HG02571 (cell line): ENCODE results near the gene STIMATE.

Source experiments
- ATAC-seq: cut with Tn5 transposase; IDR thresholded peaks from one replicate; pipeline ENCODE4 v1.9.1; 2021; ENCODE audit warnings: mild to moderate bottlenecking, moderate library complexity; ENCODE audit not compliant: unreplicated experiment

Gene STIMATE

DNA sequence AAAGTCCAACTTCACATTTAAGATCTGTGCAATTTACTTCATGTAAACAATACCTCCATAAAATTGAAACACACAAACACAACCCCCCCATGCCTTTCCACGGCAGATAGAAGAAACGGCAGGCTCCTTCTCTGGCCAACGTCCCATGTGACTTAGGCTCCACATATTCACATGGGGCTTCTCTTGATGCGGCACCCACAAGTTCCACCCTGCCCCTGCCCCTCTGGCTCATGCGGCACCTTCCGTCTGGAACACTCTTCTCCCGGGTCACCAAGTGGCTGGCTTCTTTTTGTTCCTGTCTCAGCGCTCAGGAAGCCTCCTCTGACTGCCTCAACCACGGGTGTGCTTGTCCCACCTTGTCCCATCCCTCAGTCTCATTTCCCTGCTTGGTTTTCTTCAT lies 25.6 kb downstream of the STIMATE start:
- ATAC-seq, result no peak

DNA sequence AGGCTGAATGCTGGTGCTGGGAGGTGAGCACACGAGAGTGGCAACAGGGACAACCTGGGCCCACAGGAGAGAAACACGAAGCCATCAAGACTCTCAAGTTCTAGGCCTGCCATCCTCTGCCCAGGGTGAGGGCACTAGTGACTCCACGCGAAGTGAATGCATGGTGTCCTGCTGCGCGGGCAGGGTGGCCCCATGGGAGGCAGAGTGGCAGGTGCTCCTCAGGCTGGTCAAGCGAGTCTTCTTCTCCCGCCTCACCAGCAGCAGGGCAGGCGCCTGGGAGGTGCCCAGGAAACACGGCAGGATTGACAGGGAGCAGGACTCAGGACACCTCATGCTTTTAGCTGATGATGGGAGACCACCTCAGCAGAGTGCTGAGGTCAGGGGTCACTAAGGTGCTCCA lies 26.9 kb downstream of the STIMATE start:
- ATAC-seq, result no peak

- no peak for ATAC-seq
Measured at GRCh38 chr3:52866427-52866826, 30.9 kb downstream of the STIMATE start.

- ATAC-seq, result no peak
Measured at GRCh38 chr3:52865994-52866393, 31.4 kb downstream of the STIMATE start.

DNA sequence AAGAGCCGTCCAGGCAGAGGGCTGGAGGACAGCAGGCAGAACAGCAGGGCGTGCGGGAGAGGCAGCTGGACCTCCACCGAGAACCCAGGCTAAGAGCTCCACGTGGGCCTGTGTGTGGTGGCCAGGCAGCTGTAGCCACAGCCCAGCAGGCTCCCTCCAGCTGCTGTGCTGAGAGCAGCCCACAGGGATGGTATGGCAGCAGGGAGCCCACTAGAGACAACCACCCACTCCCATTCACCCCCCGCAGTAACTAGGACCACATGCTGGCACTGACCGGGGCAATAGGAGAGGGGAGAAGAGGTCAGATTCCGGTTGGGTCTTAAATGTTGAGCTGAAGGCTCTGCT lies 37.0 kb downstream of the STIMATE start:
- no peak for ATAC-seq

DNA sequence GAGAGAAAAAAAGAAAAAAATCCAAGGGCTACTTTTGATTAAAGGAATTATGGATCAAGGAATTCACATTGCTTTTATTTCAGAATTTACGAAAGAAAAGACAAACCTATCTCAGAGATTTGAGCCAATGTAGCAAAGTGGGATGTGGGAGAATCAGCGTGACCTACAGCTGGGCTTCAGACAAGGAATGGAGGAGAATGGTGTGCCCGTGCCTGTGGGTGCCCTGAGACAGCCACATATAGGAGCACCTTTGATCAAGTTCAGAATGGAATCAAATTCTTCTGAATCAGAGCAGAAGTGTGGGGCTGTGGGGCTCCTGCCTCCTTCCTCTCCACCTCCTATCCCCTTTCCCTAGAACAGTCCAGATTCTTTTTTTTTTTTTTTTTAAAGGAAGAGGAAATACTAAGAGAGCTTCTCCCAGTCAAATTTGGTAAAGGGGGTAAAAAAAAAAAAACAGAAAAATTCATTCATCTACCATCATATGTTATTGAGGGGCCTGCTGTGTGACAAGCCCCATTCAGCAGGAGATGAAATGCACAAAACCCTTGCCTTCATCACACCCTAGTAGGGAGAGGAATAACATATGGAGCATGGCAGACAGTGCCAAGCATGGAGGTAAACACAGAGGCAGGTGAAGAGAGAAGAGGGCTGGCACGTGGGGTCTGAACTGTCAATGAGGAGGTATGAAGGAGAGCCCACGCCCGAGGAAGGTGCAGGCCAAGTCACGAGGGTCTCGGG lies 37.5 kb downstream of the STIMATE start:
- no peak for ATAC-seq

DNA sequence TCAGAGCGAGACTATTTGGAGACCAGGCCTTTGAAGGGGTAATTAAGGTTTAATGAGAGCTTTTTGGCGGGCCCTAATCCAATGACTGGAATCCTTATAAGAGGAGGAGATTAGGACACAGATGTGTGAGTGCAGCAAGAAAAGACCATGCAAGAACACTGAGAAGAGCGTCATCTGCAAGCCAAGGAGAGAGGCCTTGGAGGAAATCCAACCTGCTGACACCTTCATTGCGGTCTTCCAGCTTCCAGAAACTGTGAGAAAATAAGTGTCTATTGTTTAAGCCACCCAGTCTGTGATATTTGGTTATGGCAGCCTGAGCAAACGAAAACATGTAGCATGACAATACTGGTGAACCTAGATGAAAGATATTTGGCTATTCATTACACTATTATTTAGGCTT lies 39.5 kb downstream of the STIMATE start:
- ATAC-seq, result no peak

- no peak for ATAC-seq
Measured at GRCh38 chr3:52857133-52857532, 40.2 kb downstream of the STIMATE start.

GRCh38 chr3:52856666-52857065 lies 40.7 kb downstream of the STIMATE start:
- no peak for ATAC-seq

GRCh38 chr3:52854013-52854412 lies 43.3 kb downstream of the STIMATE start:
- ATAC-seq, result no peak

- no peak for ATAC-seq
Measured at GRCh38 chr3:52852419-52852818, 44.9 kb downstream of the STIMATE start.

DNA sequence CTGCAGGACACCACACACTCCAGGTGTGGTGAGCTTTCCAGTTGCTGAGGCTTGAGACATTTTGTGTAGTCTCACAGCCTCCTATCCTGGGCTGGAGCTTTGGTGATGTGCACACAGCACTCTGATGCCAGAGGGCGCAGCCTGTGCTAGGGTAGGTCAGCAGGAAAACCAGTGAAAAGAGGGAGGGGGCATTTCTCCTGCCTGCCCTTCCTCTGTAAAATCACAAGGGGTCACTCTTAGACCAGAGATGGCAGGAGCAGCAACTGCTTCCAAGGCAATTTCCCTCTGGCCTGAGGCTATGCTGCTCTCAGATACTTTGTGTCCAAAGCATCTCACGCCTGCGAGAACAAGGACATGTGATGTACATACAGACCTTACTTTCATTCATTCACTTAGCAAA lies 46.0 kb downstream of the STIMATE start:
- no peak for ATAC-seq

DNA sequence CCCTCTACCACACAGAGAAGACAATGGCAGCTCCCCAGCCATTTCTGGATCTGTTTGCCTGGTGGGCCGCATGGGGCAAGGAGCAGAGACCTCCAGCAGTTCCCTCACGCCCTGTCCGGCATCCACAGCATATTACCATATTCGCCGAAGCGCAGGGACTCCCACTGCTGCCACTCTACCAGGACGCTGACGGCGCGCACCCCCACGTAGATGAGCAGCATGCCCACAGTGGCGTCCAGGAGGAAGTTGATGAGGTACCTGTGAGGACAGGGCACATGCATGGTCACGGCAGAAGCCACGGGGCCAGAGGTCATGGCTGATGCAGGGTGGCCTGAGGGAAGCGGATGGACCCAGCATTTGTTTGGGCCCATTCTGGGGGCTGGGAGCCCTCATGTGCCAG lies 47.7 kb downstream of the STIMATE start:
- no peak for ATAC-seq

DNA sequence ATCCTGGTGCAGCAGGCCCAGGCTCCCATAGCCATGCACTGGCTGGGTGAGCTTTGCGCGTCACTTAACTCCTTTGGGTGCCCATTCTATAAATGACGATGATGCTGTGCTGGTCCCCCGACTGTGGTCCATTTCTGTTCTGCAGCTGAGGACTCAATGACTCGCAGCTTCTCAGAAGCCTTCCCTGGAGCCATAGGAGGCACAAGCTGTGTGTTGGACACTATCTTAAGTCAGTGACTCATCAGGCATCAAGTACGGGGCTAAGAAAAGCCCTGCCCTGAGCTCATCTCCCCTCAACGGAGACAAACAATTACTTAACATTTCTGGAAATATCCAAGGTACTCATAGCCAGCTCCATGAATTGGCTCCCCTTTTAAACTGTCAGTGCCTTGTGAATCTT lies 48.7 kb downstream of the STIMATE start:
- no peak for ATAC-seq

DNA sequence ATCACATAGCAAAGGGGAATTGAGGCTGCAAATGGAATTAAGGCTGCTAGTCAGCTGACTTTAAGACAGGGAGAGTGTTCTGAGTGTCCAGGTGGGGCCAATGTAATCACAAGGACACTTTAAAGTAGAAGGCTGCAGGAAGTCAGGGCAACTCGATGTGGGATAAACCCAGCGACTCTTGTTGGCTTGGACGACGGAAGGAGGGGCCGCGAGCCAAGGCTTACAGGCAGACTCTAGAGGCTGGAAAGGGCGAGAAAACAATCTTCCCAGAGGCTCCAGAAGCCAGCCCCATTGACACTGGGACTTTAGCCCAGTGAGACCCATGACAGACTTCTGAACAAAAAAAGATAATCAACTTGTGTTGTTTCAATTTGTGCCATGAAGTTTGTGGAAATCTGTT lies 49.6 kb downstream of the STIMATE start:
- ATAC-seq, result no peak

- no peak for ATAC-seq
Measured at GRCh38 chr3:52847241-52847640, 50.1 kb downstream of the STIMATE start.

GRCh38 chr3:52846432-52846965 lies 50.8 kb downstream of the STIMATE start:
- no peak for ATAC-seq

GRCh38 chr3:52845691-52846431 lies 51.5 kb downstream of the STIMATE start:
- no peak for ATAC-seq

DNA sequence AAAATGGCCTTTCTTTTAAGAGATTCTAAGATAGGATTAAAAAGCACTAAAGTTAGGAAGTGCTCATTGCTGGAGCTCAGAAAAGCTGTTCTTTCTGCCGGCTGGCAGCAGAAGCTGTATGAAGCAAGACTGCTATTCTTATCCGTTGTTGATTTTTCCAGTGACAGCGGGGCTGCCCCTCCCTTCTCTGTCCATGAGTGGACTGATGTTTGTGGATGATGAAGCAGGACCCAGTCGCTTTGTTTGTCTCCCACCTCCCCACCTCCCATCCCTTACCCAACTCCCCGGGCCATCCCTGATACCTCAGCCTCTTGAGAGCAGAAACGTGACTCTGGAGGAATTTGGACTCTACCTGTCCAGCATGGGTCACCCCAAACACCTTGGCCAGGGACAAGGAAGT lies 52.2 kb downstream of the STIMATE start:
- no peak for ATAC-seq

DNA sequence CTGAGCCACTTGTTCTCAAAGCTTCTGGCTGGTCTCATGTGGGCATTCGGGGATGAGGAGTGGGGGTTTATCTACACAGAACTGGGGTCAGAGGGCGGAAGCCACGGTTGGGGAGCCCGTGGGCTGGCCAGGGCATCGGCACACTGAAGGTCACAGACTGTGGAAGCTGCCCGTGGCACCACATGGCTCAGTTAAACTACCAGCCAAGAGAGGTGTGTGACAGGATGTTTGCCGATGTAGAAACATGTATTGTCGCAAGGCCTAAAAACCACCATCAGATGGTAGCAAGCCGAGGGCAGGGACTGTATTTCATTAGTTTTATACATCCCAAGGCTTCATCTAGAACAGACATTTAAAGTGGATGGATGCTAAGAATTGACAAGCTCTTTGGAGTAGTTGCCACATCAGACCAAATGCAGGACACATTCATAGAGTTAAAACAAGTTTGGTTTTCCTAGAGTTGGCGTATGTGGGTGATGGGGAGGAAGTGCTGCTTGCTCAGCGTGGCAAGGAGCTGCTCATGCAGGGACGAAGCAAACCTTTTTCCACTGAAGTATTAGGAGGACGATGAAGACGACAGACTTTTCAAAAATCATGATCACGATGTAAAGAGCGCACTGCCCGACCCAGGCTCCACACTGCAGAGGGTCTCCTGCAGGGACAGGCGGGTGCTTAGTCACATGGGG lies 52.9 kb downstream of the STIMATE start:
- ATAC-seq, result no peak

DNA sequence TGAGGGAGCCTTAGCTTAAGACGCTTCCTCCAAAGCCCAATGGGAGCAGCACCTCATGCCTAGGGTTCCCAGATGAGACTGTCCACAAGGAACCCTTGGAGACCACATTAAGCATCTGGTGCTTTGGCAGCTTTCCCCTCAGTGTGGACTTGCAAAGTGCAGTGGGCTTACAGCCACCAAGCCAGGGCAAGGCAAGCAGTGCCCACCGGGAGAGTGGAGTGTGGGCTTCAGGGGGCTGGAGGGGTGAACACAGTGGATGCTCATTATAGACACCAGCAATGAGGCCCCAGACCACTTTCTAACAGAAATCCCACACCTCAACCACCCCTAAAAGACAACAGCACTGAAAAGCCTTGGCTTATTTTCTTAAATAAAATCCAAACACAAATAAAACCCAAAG lies 53.5 kb downstream of the STIMATE start:
- ATAC-seq, result no peak
